WTC11 (cell line): Measurements from ENCODE around the gene LARP4B.

Experiments used
- CTCF ChIP-seq: fragments of 200-600 bp; IDR thresholded peaks from 2 replicates; pipeline ENCODE4 v1.8.0; 2022; ENCODE audit warnings: antibody characterized with exemption
- FOXP1 ChIP-seq: sonication (generic); formaldehyde crosslinking; IDR thresholded peaks from 2 replicates; pipeline ENCODE4 v1.8.0; 2022; ENCODE audit warnings: missing genetic modification reagents, mild to moderate bottlenecking, moderate library complexity, borderline replicate concordance
- JUN ChIP-seq: sonication (generic); formaldehyde crosslinking; IDR thresholded peaks from 2 replicates; pipeline ENCODE4 v1.8.0; 2023; ENCODE audit warnings: mild to moderate bottlenecking, missing genetic modification reagents
- KAT7 ChIP-seq: sonication (generic); formaldehyde crosslinking; IDR thresholded peaks from 2 replicates; pipeline ENCODE4 v1.8.1; 2023; ENCODE audit warnings: missing genetic modification reagents, mild to moderate bottlenecking, borderline replicate concordance

GRCh38 chr10:818526-819220 is 112.8 kb downstream of the LARP4B start:
- TF ChIP-seq CTCF: no peak
- no peak for TF ChIP-seq FOXP1 (CRISPR knock-in tag)
- no peak for TF ChIP-seq JUN (CRISPR knock-in tag)
- TF ChIP-seq KAT7 (CRISPR knock-in tag): no peak
